GM18498 (cell line): ENCODE results near the gene NFIC.

Experiments
- ATAC-seq: cut with Tn5 transposase; IDR thresholded peaks from one replicate; pipeline ENCODE4 v1.9.1; 2021; ENCODE audit warnings: mild to moderate bottlenecking, moderate library complexity; ENCODE audit not compliant: unreplicated experiment

The NFIC gene

GRCh38 chr19:3481241-3482090 is 115.1 kb downstream of the NFIC start:
- ATAC-seq = no peak

GRCh38 chr19:3482507-3483225 is 116.3 kb downstream of the NFIC start:
- ATAC-seq = no peak

GRCh38 chr19:3483226-3483628 is 116.8 kb downstream of the NFIC start, which contains the start of gene SMIM44:
Gene SMIM44, minus strand, starts transcription at chr19:3483441. Its CDS starts 38 bp downstream, at chr19:3483403.
- ATAC-seq = no peak

GRCh38 chr19:3491396-3492119 is 125.2 kb downstream of the NFIC start:
- no peak for ATAC-seq

GRCh38 chr19:3492131-3492839 is 125.9 kb downstream of the NFIC start:
- ATAC-seq = no peak

GRCh38 chr19:3492919-3493318 is 126.5 kb downstream of the NFIC start:
- no peak for ATAC-seq

GRCh38 chr19:3493651-3494050 is 127.3 kb downstream of the NFIC start:
- ATAC-seq = no peak

- no peak for ATAC-seq
These were observed 127.7 kb downstream of the NFIC start for GRCh38 chr19:3494051-3494450.

GRCh38 chr19:3494559-3494958 is 128.2 kb downstream of the NFIC start:
- ATAC-seq = no peak

GRCh38 chr19:3496392-3497273 is 130.2 kb downstream of the NFIC start:
- no peak for ATAC-seq

- ATAC-seq = no peak
These were observed 131.6 kb downstream of the NFIC start for GRCh38 chr19:3497757-3498520.

GRCh38 chr19:3499738-3500428 is 133.5 kb downstream of the NFIC start:
- ATAC-seq = no peak

GRCh38 chr19:3500429-3501101 is 134.2 kb downstream of the NFIC start, which contains the start of gene DOHH:
Gene DOHH, minus strand, starts transcription at chr19:3500674. Its CDS starts 3,860 bp downstream, at chr19:3496814.
- ATAC-seq = peak; percentile 84

GRCh38 chr19:3501780-3502179 is 135.4 kb downstream of the NFIC start:
- ATAC-seq = no peak

GRCh38 chr19:3503036-3503572 is 136.7 kb downstream of the NFIC start:
- ATAC-seq = no peak

- ATAC-seq = no peak
These were observed 138.4 kb downstream of the NFIC start for GRCh38 chr19:3504735-3505134.

GRCh38 chr19:3505598-3506383 is 139.4 kb downstream of the NFIC start, which contains the start of gene FZR1:
Gene FZR1, plus strand, starts transcription at chr19:3506311. Its CDS starts 16,679 bp downstream, at chr19:3522990.
- peak; percentile 89 for ATAC-seq
